Measurements from ENCODE around the gene C1orf167. TPM values are rescaled to one million over a fixed set of nuclear protein-coding genes. Genes with fewer than 3 reads are reported as not detected.
A peak's percentile ranks its signal among the peaks of the same experiment; 100 is the strongest.

Gene C1orf167
- total and polyA plus RNA-seq, 2 experiments from 2014 or later: 1.7 to 2.2 TPM

GRCh38 chr1:11780380-11781147 is 18.6 kb downstream of the C1orf167 start:
- H3K27ac Mint-ChIP-seq: peak overlapping the region; percentile 29
- Histone ChIP-seq H3K4me1 (ENCODE audit: insufficient read depth) (peaks cover 7% of the 10 kb centered on the region; the same call in 1 of the 2 replicates), H3K27me3 (ENCODE audit: insufficient read depth) (no peaks in the 10 kb centered on the region), H3K79me2 (replicated peaks; ENCODE audit: insufficient read depth) (no peaks in the 10 kb centered on the region), H3K4me3 (no peak overlapping the region), H2AFZ (no peak overlapping the region), H3K4me2 (no peak overlapping the region), H3K27ac (ENCODE audit: low read depth) (no peak overlapping the region), H3F3A (replicated peaks; ENCODE audit: low read depth) (peaks cover 7% of the 10 kb centered on the region; the same call in 1 of the 2 replicates), H3K36me3 (ENCODE audit: insufficient read depth) (no peaks in the 10 kb centered on the region), H3K9me2 (ENCODE audit: insufficient read depth) (no peaks in the 10 kb centered on the region), H4K20me1 (replicated peaks; ENCODE audit: insufficient read depth) (no peaks in the 10 kb centered on the region)
- no peaks in the 10 kb centered on the region for H3K36me3 Mint-ChIP-seq (ENCODE audit: low read depth)
- H3K4me3 Mint-ChIP-seq: no peak overlapping the region
- H3K9me3 Mint-ChIP-seq: no peaks in the 10 kb centered on the region
- peaks cover 4% of the 10 kb centered on the region for H3K27me3 Mint-ChIP-seq (ENCODE audit: insufficient read depth, low read depth, poor library complexity)
- DNase-seq (ENCODE audit: low spot score) (peak; percentile 26), ATAC-seq (no peak)
- H3K4me1 Mint-ChIP-seq: peaks cover 10% of the 10 kb centered on the region; the same call in 2 of the 3 replicates
- TF ChIP-seq JUNB (IDR thresholded peaks at IDR 0.05; ENCODE audit: unreplicated experiment) (no peak), CTCF (conservative IDR thresholded peaks at IDR 0.05; ENCODE audit: low read depth in 2 of 2) (peak; percentile 7 to 23; a peak in 1 of 4 replicates)

- Histone ChIP-seq H3K4me1 (ENCODE audit: insufficient read depth) (peaks cover 14% of the 10 kb centered on the region), H3K79me2 (replicated peaks; ENCODE audit: insufficient read depth) (no peaks in the 10 kb centered on the region), H3K27me3 (ENCODE audit: insufficient read depth) (no peaks in the 10 kb centered on the region), H3F3A (replicated peaks; ENCODE audit: low read depth) (peaks cover 13% of the 10 kb centered on the region; the same call in 1 of the 2 replicates), H3K4me3 (no peak overlapping the region), H2AFZ (no peak overlapping the region), H4K20me1 (replicated peaks; ENCODE audit: insufficient read depth) (no peaks in the 10 kb centered on the region), H3K4me2 (no peak overlapping the region), H3K27ac (ENCODE audit: low read depth) (no peak overlapping the region), H3K36me3 (ENCODE audit: insufficient read depth) (no peaks in the 10 kb centered on the region), H3K9me2 (ENCODE audit: insufficient read depth) (no peaks in the 10 kb centered on the region)
- peaks cover 4% of the 10 kb centered on the region for H3K27me3 Mint-ChIP-seq (ENCODE audit: insufficient read depth, low read depth, poor library complexity)
- H3K4me3 Mint-ChIP-seq: no peak overlapping the region
- ATAC-seq: no peak
- no peak for DNase-seq (ENCODE audit: low spot score)
- peaks cover 17% of the 10 kb centered on the region for H3K4me1 Mint-ChIP-seq
- H3K27ac Mint-ChIP-seq: no peak overlapping the region
- no peaks in the 10 kb centered on the region for H3K36me3 Mint-ChIP-seq (ENCODE audit: low read depth)
- H3K9me3 Mint-ChIP-seq: no peaks in the 10 kb centered on the region
- TF ChIP-seq EZH2phosphoT487 (IDR thresholded peaks at IDR 0.05; ENCODE audit: unreplicated experiment): no peak
- TF ChIP-seq JUNB (IDR thresholded peaks at IDR 0.05; ENCODE audit: unreplicated experiment): no peak
- TF ChIP-seq NANOG (IDR thresholded peaks at IDR 0.05; ENCODE audit: borderline replicate concordance): no peak
- TF ChIP-seq ZNF462 (CRISPR knock-in tag; IDR thresholded peaks at IDR 0.05): no peak
- no peak for TF ChIP-seq STAT1 (IDR thresholded peaks at IDR 0.05; ENCODE audit: unreplicated experiment)
- TF ChIP-seq CTCF (conservative IDR thresholded peaks at IDR 0.05; ENCODE audit: low read depth in 2 of 2): no peak
These were observed 19.3 kb downstream of the C1orf167 start for GRCh38 chr1:11781297-11781696.
